Left hindlimb (tissue), 1 donor: ENCODE measurements around the gene CCR9.

ENCODE experiments used
- DNase-seq: peaks from one replicate; pipeline ENCODE4 v3.0.0-alpha.2; 2018

The CCR9 gene

GRCh38 chr3:45873036-45873435 lies 13.3 kb upstream of the CCR9 start:
- DNase-seq, result no peak

GRCh38 chr3:45873638-45874037 lies 12.7 kb upstream of the CCR9 start:
- DNase-seq, result no peak

- no peak for DNase-seq
Measured at GRCh38 chr3:45874677-45875346, 11.5 kb upstream of the CCR9 start.

GRCh38 chr3:45878124-45878523 lies 8.2 kb upstream of the CCR9 start:
- DNase-seq, result no peak

GRCh38 chr3:45880725-45881077 lies 5.6 kb upstream of the CCR9 start:
- no peak for DNase-seq

GRCh38 chr3:45881078-45882022 lies 5.0 kb upstream of the CCR9 start:
- no peak for DNase-seq

GRCh38 chr3:45884368-45885201 lies 1.8 kb upstream of the CCR9 start:
- DNase-seq, result no peak

GRCh38 chr3:45887285-45887684 lies 942 bp downstream of the CCR9 start:
- no peak for DNase-seq

GRCh38 chr3:45887759-45888511 lies 1.6 kb downstream of the CCR9 start:
- no peak for DNase-seq

- no peak for DNase-seq
Measured at GRCh38 chr3:45889337-45889736, 3.0 kb downstream of the CCR9 start.

GRCh38 chr3:45890405-45890804 lies 4.1 kb downstream of the CCR9 start:
- no peak for DNase-seq

GRCh38 chr3:45892161-45892560 lies 5.8 kb downstream of the CCR9 start:
- no peak for DNase-seq

- DNase-seq, result no peak
Measured at GRCh38 chr3:45894015-45894414, 7.7 kb downstream of the CCR9 start.

GRCh38 chr3:45895686-45896468 lies 9.5 kb downstream of the CCR9 start:
- no peak for DNase-seq

- DNase-seq, result no peak
Measured at GRCh38 chr3:45896956-45897355, 10.6 kb downstream of the CCR9 start.

GRCh38 chr3:45904931-45905330 lies 18.6 kb downstream of the CCR9 start:
- no peak for DNase-seq

GRCh38 chr3:45905755-45906154 lies 19.4 kb downstream of the CCR9 start:
- DNase-seq, result no peak

GRCh38 chr3:45906681-45907407 lies 20.5 kb downstream of the CCR9 start:
- no peak for DNase-seq

- no peak for DNase-seq
Measured at GRCh38 chr3:45907769-45908705, 21.7 kb downstream of the CCR9 start.

GRCh38 chr3:45908761-45909160 lies 22.4 kb downstream of the CCR9 start:
- DNase-seq, result no peak
